GM06990 (cell line): Measurements from ENCODE around the gene S100A11.
A peak's percentile ranks its signal among the peaks of the same experiment; 100 is the strongest.

ENCODE experiments used
- DNase-seq: peaks from one replicate; pipeline ENCODE4 v3.0.0-alpha.2; 2011; ENCODE audit not compliant: insufficient read length; ENCODE audit errors: extremely low read depth
- H3K27me3 ChIP-seq: replicated peaks from 2 replicates; pipeline ENCODE4 v1.6.0; 2011; ENCODE audit warnings: low read length; ENCODE audit not compliant: control insufficient read depth, insufficient read depth
- H3K36me3 ChIP-seq: 2 replicates; pipeline ENCODE4 v1.5.1; 2011; ENCODE audit warnings: low read length; ENCODE audit not compliant: control insufficient read depth, insufficient read depth
- H3K4me3 ChIP-seq: replicated peaks from 2 replicates; pipeline ENCODE4 v1.5.1; 2011; ENCODE audit warnings: low read depth, mild to moderate bottlenecking, control low read depth, low read length
- CTCF ChIP-seq: IDR thresholded peaks from 2 replicates; pipeline ENCODE4 v1.5.1; 2011; ENCODE audit warnings: low read length, control low read depth, mild to moderate bottlenecking, inconsistent platforms; ENCODE audit not compliant: insufficient read depth, poor library complexity, severe bottlenecking

The S100A11 gene

GRCh38 chr1:152050886-152051675 lies 14.3 kb upstream of the S100A11 start:
- no peak for TF ChIP-seq CTCF
- DNase-seq: no peak
- H3K27me3 ChIP-seq: 0 out of 2 replicates have a peak, but pooled peaks cover 3% of the 10 kb centered on the region
- no peaks in the 10 kb centered on the region for H3K36me3 ChIP-seq
- no peak overlapping the region for H3K4me3 ChIP-seq

DNA sequence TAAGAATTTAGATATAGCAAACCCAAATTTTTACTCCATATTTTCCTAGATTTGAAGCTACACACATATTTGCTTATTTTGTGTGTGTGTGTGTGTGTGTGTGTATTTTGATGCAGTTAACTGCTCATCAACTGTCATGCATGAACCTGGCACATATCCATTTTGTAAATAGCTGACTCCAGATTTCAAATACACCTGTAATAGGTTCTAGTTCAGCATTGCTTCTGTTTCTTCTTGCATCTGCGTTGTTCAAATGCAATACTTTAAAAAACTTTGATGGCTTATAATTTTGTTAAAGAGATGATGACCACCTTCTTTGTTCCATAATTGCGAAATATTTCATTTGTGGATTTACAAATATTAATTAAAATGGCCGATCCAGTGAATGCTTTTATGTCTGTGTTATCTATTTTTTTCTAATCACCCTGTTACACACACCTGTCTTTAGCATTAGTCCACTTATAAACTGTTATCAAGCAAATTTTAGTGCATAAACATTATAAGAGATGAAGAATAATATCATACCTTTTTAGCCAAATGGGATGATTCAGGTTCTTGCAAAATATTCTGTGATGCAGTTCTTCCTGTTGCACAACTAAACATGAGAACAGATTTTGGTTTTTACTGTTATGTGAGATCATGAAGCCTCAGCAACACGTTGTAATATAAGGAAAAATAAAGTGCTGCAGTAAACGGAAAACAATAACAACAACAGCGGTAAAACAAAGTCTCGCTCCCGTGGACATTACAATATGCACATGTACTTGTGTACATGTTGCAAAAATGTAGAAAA lies 12.7 kb upstream of the S100A11 start:
- Histone ChIP-seq H3K4me3 (no peak overlapping the region), H3K36me3 (no peaks in the 10 kb centered on the region), H3K27me3 (0 out of 2 replicates have a peak, but pooled peaks cover 3% of the 10 kb centered on the region)
- no peak for DNase-seq
- TF ChIP-seq CTCF: no peak

DNA sequence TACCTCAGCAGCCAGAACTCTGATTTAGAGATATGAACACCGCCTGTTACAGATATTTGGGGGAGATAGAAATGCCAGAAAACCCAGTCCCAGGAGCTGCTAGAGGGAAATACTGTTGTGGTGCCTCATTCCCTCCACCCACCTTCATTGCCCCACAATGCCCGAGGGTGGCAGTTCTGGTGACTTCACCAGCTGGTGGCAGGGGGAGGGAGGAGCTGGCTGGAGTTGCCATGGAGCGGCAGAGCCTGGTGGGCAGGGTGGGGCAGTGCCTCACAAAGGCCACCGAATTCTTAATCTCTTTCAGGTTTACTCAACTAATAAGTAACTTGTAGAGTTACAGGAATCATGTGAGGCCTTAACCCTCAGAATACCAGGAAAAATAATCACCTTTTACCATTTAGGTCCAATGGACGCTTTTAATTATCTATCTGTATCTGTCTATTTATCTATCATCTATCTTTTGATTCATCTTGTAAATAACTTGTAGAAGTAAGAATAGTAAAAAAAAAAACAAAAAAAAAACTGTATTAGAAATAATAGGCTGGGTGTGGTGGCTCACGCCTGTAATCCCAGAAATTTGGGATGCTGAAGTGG lies 11.7 kb upstream of the S100A11 start:
- H3K4me3 ChIP-seq: no peak overlapping the region

GRCh38 chr1:152047730-152048415 lies 11.1 kb upstream of the S100A11 start:
- peak; percentile 87 for DNase-seq

More for the DNA sequence above, 11.7 kb upstream of the S100A11 start:
- Histone ChIP-seq H3K36me3 (no peaks in the 10 kb centered on the region), H3K27me3 (0 out of 2 replicates have a peak, but pooled peaks cover 3% of the 10 kb centered on the region)
- DNase-seq: no peak
- TF ChIP-seq CTCF: no peak

More at GRCh38 chr1:152047730-152048415, 11.1 kb upstream of the S100A11 start:
- Histone ChIP-seq H3K27me3 (0 out of 2 replicates have a peak, but pooled peaks cover 2% of the 10 kb centered on the region), H3K36me3 (no peaks in the 10 kb centered on the region), H3K4me3 (peak overlapping the region; percentile 46)
- TF ChIP-seq CTCF: peak; percentile 81
